ENCODE measurements around the gene TIMM17B. TPM values are rescaled to one million over a fixed set of nuclear protein-coding genes. Genes with fewer than 3 reads are reported as not detected.

TIMM17B gene
- total RNA-seq (2022; extraction: Qiagen RNA extraction), result 82.0 to 110 TPM (median 102 TPM) in 5 replicates

GRCh38 chrX:48897625-48898306, at the start of gene TIMM17B, which contains the start of gene PQBP1:
TSS of gene TIMM17B (minus strand) at chrX:48897768. CDS start at chrX:48897749, 19 bp downstream.
TSS of gene PQBP1 (plus strand) at chrX:48897930. CDS start at chrX:48898510, 580 bp downstream.

GRCh38 chrX:48918643-48919340, 21.2 kb upstream of the TIMM17B start, which contains the start of gene PIM2:
TSS of gene PIM2 (minus strand) at chrX:48919024. CDS start at chrX:48918834, 190 bp downstream.

GRCh38 chrX:48911412-48912182, 14.0 kb upstream of the TIMM17B start, which contains the start of gene SLC35A2:
TSS of gene SLC35A2 (minus strand) at chrX:48911646. CDS start at chrX:48911636, 10 bp downstream.

Other genes starting within 250 kb of the TIMM17B start
- 0.20 to 0.65 TPM (median 0.41 TPM) in 5 replicates for gene WAS, start 214.0 kb downstream of the TIMM17B start, total RNA-seq (2022; extraction: Qiagen RNA extraction)
- gene SUV39H1, start 201.0 kb downstream of the TIMM17B start, total RNA-seq (2022; extraction: Qiagen RNA extraction), result 20.1 to 23.6 TPM (median 22.6 TPM) in 5 replicates
- not detected in 5 replicates for gene GLOD5, start 136.0 kb downstream of the TIMM17B start, total RNA-seq (2022; extraction: Qiagen RNA extraction)
- not detected in 5 replicates for gene GATA1, start 111.2 kb downstream of the TIMM17B start, total RNA-seq (2022; extraction: Qiagen RNA extraction)
- gene HDAC6, start 95.7 kb downstream of the TIMM17B start, total RNA-seq (2022; extraction: Qiagen RNA extraction), result 25.3 to 31.5 TPM (median 27.3 TPM) in 5 replicates
- gene ERAS, start 71.3 kb downstream of the TIMM17B start, total RNA-seq (2022; extraction: Qiagen RNA extraction), result not detected in 5 replicates
- 19.4 to 53.5 TPM (median 48.4 TPM) in 5 replicates for gene PCSK1N, start 62.2 kb downstream of the TIMM17B start, total RNA-seq (2022; extraction: Qiagen RNA extraction)
- gene PQBP1, start 162 bp upstream of the TIMM17B start, total RNA-seq (2022; extraction: Qiagen RNA extraction), result 89.7 to 105 TPM (median 93.2 TPM) in 5 replicates
- 47.9 to 65.4 TPM (median 62.5 TPM) in 5 replicates for gene SLC35A2, start 13.9 kb upstream of the TIMM17B start, total RNA-seq (2022; extraction: Qiagen RNA extraction)
- 8.5 to 9.6 TPM (median 9.3 TPM) in 5 replicates for gene PIM2, start 21.3 kb upstream of the TIMM17B start, total RNA-seq (2022; extraction: Qiagen RNA extraction)
- 60.5 to 66.4 TPM (median 64.7 TPM) in 5 replicates for gene OTUD5, start 59.8 kb upstream of the TIMM17B start, total RNA-seq (2022; extraction: Qiagen RNA extraction)
- gene KCND1, start 74.1 kb upstream of the TIMM17B start, total RNA-seq (2022; extraction: Qiagen RNA extraction), result 0.80 to 1.4 TPM (median 0.96 TPM) in 5 replicates
- 17.3 to 20.9 TPM (median 19.0 TPM) in 5 replicates for gene GRIPAP1, start 104.5 kb upstream of the TIMM17B start, total RNA-seq (2022; extraction: Qiagen RNA extraction)
- 41.8 to 52.7 TPM (median 51.5 TPM) in 5 replicates for gene TFE3, start 145.6 kb upstream of the TIMM17B start, total RNA-seq (2022; extraction: Qiagen RNA extraction)
- 2.7 to 3.9 TPM (median 3.2 TPM) in 5 replicates for gene CCDC120, start 161.2 kb upstream of the TIMM17B start, total RNA-seq (2022; extraction: Qiagen RNA extraction)
- gene PRAF2, start 176.2 kb upstream of the TIMM17B start, total RNA-seq (2022; extraction: Qiagen RNA extraction), result 35.6 to 45.6 TPM (median 42.4 TPM) in 5 replicates
- gene WDR45, start 182.1 kb upstream of the TIMM17B start, total RNA-seq (2022; extraction: Qiagen RNA extraction), result 54.9 to 60.6 TPM (median 57.5 TPM) in 5 replicates
- 21.6 to 24.3 TPM (median 22.5 TPM) in 5 replicates for gene GPKOW, start 226.0 kb upstream of the TIMM17B start, total RNA-seq (2022; extraction: Qiagen RNA extraction)

All from A549 treated with Mapracorat at 1 μM for 4 hours (cell line).